Anterior cingulate cortex (tissue), 58 donors: ENCODE data around the gene PRMT5.

Source experiments
- DNase-seq, 58 donors: peaks; one replicate each; lab custom pipeline; 2025; lab: John Stamatoyannopoulos, UW

PRMT5 gene

GRCh38 chr14:22900081-22900799 is 28.9 kb downstream of the PRMT5 start:
- peak in 16 of 58 donors; percentile 6 to 35 (median 16) for DNase-seq

GRCh38 chr14:22898302-22899090 is 30.7 kb downstream of the PRMT5 start:
- DNase-seq = peak in 1 of 58 donors; percentile 3

- no peak for DNase-seq
Observed at GRCh38 chr14:22897357-22897756, 31.8 kb downstream of the PRMT5 start.

- no peak for DNase-seq
Observed at GRCh38 chr14:22896760-22897159, 32.4 kb downstream of the PRMT5 start.

- peak in 1 of 58 donors; percentile 2 for DNase-seq
Observed at GRCh38 chr14:22896356-22896755, 32.8 kb downstream of the PRMT5 start.

GRCh38 chr14:22895402-22895801 is 33.8 kb downstream of the PRMT5 start:
- no peak for DNase-seq

- no peak for DNase-seq
Observed at GRCh38 chr14:22893706-22894105, 35.5 kb downstream of the PRMT5 start.

GRCh38 chr14:22892488-22892887 is 36.7 kb downstream of the PRMT5 start:
- DNase-seq = no peak

GRCh38 chr14:22890416-22890815 is 38.8 kb downstream of the PRMT5 start:
- no peak for DNase-seq

GRCh38 chr14:22888662-22889061 is 40.5 kb downstream of the PRMT5 start:
- no peak for DNase-seq

GRCh38 chr14:22887990-22888378 is 41.2 kb downstream of the PRMT5 start:
- DNase-seq = peak in 1 of 58 donors; percentile 61

GRCh38 chr14:22887260-22887989 is 41.8 kb downstream of the PRMT5 start:
- no peak for DNase-seq

GRCh38 chr14:22886500-22887259 is 42.5 kb downstream of the PRMT5 start:
- peak in 15 of 58 donors; percentile 3 to 61 (median 14) for DNase-seq

GRCh38 chr14:22885975-22886374 is 43.2 kb downstream of the PRMT5 start:
- no peak for DNase-seq

- no peak for DNase-seq
Observed at GRCh38 chr14:22884738-22885523, 44.2 kb downstream of the PRMT5 start.

- DNase-seq = no peak
Observed at GRCh38 chr14:22884076-22884737, 45.0 kb downstream of the PRMT5 start.

GRCh38 chr14:22883173-22883976 is 45.8 kb downstream of the PRMT5 start, which contains the start of gene REM2:
Gene REM2 (plus strand): TSS chr14:22883222. CDS start chr14:22883288, 66 bp downstream.
- DNase-seq = peak in 4 of 58 donors; percentile 18 to 45 (median 30)
